Activated CD8-positive, alpha-beta memory T cell treated with anti-CD3 and anti-CD28 coated beads for 24 hours (primary cell): ENCODE measurements around the gene CYP26B1.

Source experiments
- DNase-seq: peaks from one replicate; pipeline ENCODE4 v3.0.0-alpha.2; 2020

The CYP26B1 gene

DNA sequence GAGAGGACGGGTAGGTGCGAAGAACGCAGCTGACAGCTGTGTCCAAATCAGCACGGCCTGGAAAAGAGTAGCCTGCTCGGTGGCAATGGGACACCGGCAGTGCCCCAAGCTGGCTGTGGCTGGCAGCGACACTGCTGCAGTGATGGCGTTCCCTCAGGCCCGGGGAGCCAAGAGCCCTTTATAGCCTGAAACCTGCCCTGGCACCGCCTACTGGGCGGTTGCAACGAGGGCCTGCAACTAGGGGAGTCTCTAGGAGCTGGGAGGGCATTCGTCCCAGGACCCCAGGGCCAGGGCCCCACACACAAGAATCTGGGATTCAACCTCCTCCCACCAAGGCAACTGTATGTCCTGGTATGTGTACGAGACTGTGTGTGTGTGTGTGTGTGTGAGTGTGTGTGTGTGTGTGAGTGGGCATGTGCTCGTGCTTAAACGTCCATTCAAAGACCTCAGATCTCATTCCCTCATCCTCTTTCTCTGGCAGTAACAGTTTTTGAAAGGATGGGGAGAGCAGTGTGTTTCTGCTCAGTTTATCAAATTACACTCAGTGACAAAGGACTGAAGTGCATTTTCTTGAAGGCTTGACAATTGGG lies 6.8 kb upstream of the CYP26B1 start:
- peak; percentile 44 for DNase-seq

- DNase-seq = no peak
Measured at GRCh38 chr2:72153924-72154323, 6.3 kb upstream of the CYP26B1 start.

- peak; percentile 41 for DNase-seq
Measured at GRCh38 chr2:72153026-72153791, 5.5 kb upstream of the CYP26B1 start.

- DNase-seq = peak; percentile 48
Measured at GRCh38 chr2:72150861-72151356, 3.2 kb upstream of the CYP26B1 start.

DNA sequence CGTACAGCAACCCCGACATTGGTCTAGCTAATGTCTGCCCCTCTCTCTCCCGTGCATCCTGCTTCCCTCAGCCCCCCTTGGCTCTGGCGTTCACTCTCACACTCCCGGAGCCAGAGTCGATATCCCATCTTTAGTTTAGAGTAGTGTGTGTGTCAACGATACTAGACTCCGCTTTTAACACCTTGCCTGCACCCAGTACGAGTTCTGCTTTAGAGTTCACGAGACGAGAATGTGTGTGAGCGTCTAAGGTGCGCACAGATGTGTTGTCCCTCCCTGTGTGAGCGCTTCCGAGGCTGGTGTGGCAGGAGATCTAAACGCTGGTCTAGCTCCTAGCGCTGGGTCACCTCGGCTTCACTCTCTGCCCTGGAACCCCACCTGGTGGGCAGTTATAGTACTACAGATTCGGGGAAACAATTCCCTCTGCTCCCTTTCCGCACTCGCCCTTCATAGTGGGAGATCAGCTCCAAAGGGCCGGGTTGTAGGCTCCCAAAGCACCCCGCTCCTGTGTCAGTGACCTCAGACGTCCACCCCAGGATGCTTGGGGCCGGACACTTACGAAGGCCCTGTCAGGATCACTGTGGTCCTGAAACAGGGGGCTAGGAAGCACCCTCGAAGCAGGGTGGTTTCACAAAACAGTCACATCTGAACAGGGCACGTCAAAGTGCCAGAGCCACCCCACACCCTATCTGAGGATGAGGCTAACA lies 2.6 kb upstream of the CYP26B1 start:
- DNase-seq = peak; percentile 86

GRCh38 chr2:72149556-72150156 lies 2.0 kb upstream of the CYP26B1 start:
- DNase-seq = peak; percentile 63

GRCh38 chr2:72148837-72149555 lies 1.3 kb upstream of the CYP26B1 start:
- peak; percentile 63 for DNase-seq

DNA sequence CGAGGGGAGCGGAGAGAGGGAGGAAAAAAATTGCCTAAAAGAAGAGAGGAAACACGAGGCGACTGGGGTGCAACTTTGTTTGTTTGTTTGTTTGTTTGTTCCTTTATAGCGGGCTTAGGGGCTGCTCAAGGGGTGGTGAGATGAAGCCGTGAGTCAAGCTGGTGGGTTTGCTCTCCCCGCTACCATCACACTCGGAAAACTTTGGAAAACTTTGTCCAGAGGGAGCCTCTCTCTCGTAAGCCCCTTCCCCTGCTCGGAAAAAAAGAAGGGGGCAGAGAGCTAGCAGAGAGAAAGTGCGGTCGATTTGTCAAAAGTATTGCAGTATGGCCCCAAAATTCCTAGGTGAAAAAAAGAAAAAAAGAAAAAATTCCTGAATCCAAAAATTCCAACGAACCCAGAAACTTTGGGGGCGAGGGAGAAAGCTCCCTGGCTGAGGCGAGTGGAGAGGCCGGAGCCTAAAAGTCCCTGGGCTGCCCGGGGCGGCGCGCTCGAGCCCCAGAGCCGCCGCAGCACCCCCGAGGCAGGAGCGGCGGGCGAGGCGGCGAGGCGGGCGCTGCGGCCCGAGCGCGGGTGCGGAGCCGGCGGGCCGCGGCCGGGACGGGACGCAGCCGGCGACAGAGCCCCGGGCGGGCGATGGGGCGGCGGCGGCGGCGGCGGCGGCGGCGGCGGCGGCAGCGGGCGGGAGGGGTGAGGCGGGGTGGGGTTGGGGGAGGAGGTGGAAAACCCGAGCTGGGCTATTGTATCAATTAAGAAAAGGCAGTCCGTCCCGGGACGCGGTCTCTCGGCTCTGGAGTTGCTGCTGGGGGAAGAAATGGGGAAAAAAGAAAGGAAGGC lies 558 bp upstream of the CYP26B1 start:
- peak; percentile 59 for DNase-seq

GRCh38 chr2:72146347-72147302 lies 1.0 kb downstream of the CYP26B1 start:
- DNase-seq = peak; percentile 59

GRCh38 chr2:72145658-72146329 lies 1.9 kb downstream of the CYP26B1 start:
- DNase-seq = peak; percentile 55

DNA sequence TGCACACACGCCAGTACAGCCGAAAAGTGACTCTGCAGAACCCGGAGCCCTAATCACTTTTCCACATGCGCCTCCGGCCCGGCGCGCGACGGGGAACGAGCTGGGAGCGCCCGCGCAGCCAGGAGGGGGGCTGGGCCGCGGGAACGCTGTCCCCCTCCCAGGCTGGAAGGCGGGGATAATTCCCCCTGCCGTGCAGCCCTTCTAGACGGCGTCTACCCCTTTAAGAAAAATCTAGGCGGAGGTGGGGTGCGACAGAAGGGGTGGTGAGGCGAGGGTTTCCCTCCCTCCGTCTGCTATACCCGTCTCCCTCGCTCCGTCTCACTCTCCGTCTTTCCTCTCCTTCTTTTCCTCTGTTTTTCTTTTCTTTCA lies 2.4 kb downstream of the CYP26B1 start:
- DNase-seq = no peak

GRCh38 chr2:72144632-72145288 lies 2.9 kb downstream of the CYP26B1 start:
- DNase-seq = peak; percentile 60

- no peak for DNase-seq
Measured at GRCh38 chr2:72144274-72144631, 3.4 kb downstream of the CYP26B1 start.

DNA sequence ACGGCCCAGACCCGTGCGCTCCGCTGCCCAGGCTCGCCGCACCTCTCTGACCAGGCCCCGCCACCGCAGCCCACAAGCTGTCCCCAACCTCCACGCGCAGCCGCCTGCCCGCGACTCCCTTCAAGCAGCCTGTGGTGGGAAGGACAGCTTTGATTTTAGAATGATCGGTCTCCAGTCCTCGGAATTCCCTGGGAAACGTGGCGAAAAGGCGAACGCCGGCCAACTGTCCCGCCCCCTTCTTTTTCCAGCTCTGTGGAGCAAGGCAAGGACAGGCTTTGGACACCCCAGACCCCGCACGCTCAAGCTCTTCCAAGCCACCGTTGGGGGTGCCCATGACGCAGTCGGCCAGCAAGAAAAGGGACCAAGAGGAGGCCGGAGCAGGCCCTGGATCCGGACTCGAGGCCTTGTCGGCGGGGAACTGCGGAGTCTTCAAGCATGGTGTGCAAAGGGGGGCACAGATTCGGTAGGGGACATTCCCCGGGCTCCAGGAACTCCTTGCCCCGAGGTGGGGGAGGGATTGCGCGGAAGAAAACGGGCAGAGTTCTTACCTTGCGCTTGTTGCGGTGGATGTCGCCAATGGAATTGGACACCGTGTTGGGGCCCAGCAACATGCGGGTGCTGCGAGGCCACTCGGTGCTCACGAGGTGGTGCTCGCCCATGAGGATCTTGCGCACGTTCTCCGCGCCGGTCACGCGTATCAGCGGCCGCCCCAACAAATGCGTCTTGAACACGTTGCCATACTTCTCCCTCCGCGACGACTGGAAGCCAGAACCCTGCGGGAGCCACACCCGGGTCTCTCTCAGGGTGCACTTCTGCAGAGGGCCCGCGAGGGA lies 4.0 kb downstream of the CYP26B1 start:
- DNase-seq = peak; percentile 59

GRCh38 chr2:72142570-72143440 lies 4.9 kb downstream of the CYP26B1 start:
- DNase-seq = peak; percentile 57

GRCh38 chr2:72141881-72142451 lies 5.7 kb downstream of the CYP26B1 start:
- DNase-seq = peak; percentile 44

DNA sequence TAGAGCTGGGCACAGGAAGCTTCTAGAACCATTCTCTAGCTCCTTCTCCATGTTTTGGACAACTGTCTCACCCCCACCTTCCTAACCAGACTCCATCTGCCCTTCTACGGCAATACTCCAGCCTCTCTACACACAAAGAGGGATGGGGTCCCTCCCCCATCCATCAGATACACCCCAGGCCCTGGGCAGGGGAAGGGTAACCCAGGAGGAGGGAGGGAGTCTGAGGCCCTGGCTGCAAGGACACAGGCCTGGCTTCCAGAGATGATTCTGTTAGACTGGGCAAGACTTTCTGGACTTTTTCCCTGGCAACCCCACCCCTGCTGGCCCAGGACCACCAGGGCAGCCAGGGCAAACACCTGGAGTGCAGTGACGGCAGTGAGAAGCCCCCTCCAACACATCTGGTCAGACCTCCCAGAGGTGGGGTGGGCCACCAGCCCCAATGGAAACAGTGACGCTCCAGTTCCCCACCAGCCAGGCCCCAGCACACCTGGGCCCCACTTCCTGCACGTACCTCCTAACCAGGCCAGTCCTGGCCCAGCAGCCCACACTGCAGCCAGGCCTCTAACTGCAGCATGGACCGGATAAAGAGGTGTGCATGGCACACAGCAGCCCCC lies 6.5 kb downstream of the CYP26B1 start:
- peak; percentile 46 for DNase-seq
